Nucleus accumbens (tissue), 56 donors: ENCODE results near the gene PTS.

Experiments used
- DNase-seq, 56 donors: peaks; one replicate each; lab custom pipeline; 2025; lab: John Stamatoyannopoulos, UW

Gene PTS

GRCh38 chr11:112253605-112254242, 27.5 kb downstream of the PTS start:
- no peak for DNase-seq

GRCh38 chr11:112255067-112255720, 29.0 kb downstream of the PTS start:
- DNase-seq, result peak in 1 of 56 donors; percentile 2

GRCh38 chr11:112260490-112260889, 34.3 kb downstream of the PTS start, which contains the start of gene PLET1:
Gene PLET1 (minus strand): TSS chr11:112260860. CDS start chr11:112260589, 271 bp downstream.
- DNase-seq, result no peak

GRCh38 chr11:112265659-112266409, 39.6 kb downstream of the PTS start:
- no peak for DNase-seq

- DNase-seq, result no peak
Measured at GRCh38 chr11:112266410-112266778, 40.2 kb downstream of the PTS start.

- no peak for DNase-seq
Measured at GRCh38 chr11:112267188-112267591, 41.0 kb downstream of the PTS start.

- DNase-seq, result no peak
Measured at GRCh38 chr11:112268406-112268805, 42.2 kb downstream of the PTS start.

GRCh38 chr11:112269139-112269538, 42.9 kb downstream of the PTS start:
- DNase-seq, result no peak

- DNase-seq, result no peak
Measured at GRCh38 chr11:112270551-112271180, 44.4 kb downstream of the PTS start.

- no peak for DNase-seq
Measured at GRCh38 chr11:112271242-112271641, 45.0 kb downstream of the PTS start.

- no peak for DNase-seq
Measured at GRCh38 chr11:112273066-112273465, 46.8 kb downstream of the PTS start.

- no peak for DNase-seq
Measured at GRCh38 chr11:112274007-112274783, 48.0 kb downstream of the PTS start.

GRCh38 chr11:112277029-112277428, 50.8 kb downstream of the PTS start:
- no peak for DNase-seq

- DNase-seq, result no peak
Measured at GRCh38 chr11:112277941-112278340, 51.7 kb downstream of the PTS start.

GRCh38 chr11:112278803-112279202, 52.6 kb downstream of the PTS start:
- DNase-seq, result no peak

- peak in 48 of 56 donors; percentile 11 to 85 (median 56) for DNase-seq
Measured at GRCh38 chr11:112279901-112280267, 53.7 kb downstream of the PTS start.

GRCh38 chr11:112280268-112281126, 54.3 kb downstream of the PTS start:
- peak in 51 of 56 donors; percentile 17 to 81 (median 54) for DNase-seq

- DNase-seq, result no peak
Measured at GRCh38 chr11:112281726-112282125, 55.5 kb downstream of the PTS start.
